Cortex of kidney (tissue), 1 donor: ENCODE data around the gene CACNG5.
"Not testable (repeated sequence)": the region's sequence is repeated elsewhere in the genome, so short reads cannot be mapped to it uniquely, and the experiment has no call there.

ENCODE experiments used
- DNase-seq: peaks from one replicate; lab custom pipeline; 2025; lab: John Stamatoyannopoulos, UW

CACNG5 gene

GRCh38 chr17:66849851-66850580 lies 15.1 kb downstream of the CACNG5 start:
- DNase-seq: no peak

GRCh38 chr17:66850692-66851091 lies 15.8 kb downstream of the CACNG5 start:
- no peak for DNase-seq

- DNase-seq: no peak
Measured at GRCh38 chr17:66855204-66855603, 20.3 kb downstream of the CACNG5 start.

- DNase-seq: no peak
Measured at GRCh38 chr17:66858226-66859083, 23.5 kb downstream of the CACNG5 start.

- no peak for DNase-seq
Measured at GRCh38 chr17:66859353-66859752, 24.4 kb downstream of the CACNG5 start.

GRCh38 chr17:66860204-66860603 lies 25.3 kb downstream of the CACNG5 start:
- DNase-seq: no peak

- DNase-seq: no peak
Measured at GRCh38 chr17:66863820-66864219, 28.9 kb downstream of the CACNG5 start.

GRCh38 chr17:66865151-66865550 lies 30.2 kb downstream of the CACNG5 start:
- DNase-seq: no peak

GRCh38 chr17:66873962-66874361 lies 39.0 kb downstream of the CACNG5 start:
- no peak for DNase-seq

- no peak for DNase-seq
Measured at GRCh38 chr17:66884931-66885330, 50.0 kb downstream of the CACNG5 start.

GRCh38 chr17:66885417-66885816 lies 50.5 kb downstream of the CACNG5 start:
- no peak for DNase-seq

- no peak for DNase-seq
Measured at GRCh38 chr17:66889480-66890230, 54.7 kb downstream of the CACNG5 start.

GRCh38 chr17:66892246-66892645 lies 57.3 kb downstream of the CACNG5 start:
- DNase-seq: no peak

- no peak for DNase-seq
Measured at GRCh38 chr17:66893382-66893781, 58.5 kb downstream of the CACNG5 start.

GRCh38 chr17:66893863-66894262 lies 58.9 kb downstream of the CACNG5 start:
- no peak for DNase-seq

GRCh38 chr17:66897141-66897540 lies 62.2 kb downstream of the CACNG5 start:
- no peak for DNase-seq

- no peak for DNase-seq
Measured at GRCh38 chr17:66898536-66898935, 63.6 kb downstream of the CACNG5 start.

- no peak for DNase-seq
Measured at GRCh38 chr17:66900126-66901010, 65.5 kb downstream of the CACNG5 start.

- not testable (repeated sequence) for DNase-seq
Measured at GRCh38 chr17:66903296-66903695, 68.4 kb downstream of the CACNG5 start.

- no peak for DNase-seq
Measured at GRCh38 chr17:66903781-66904180, 68.9 kb downstream of the CACNG5 start.
